Neural cell (in vitro differentiated cells): ENCODE data around the gene SWSAP1. TPM values are rescaled to one million over a fixed set of nuclear protein-coding genes. Genes with fewer than 3 reads are reported as not detected.
"Not testable (repeated sequence)": the region's sequence is repeated elsewhere in the genome, so short reads cannot be mapped to it uniquely, and the experiment has no call there.

Experiments
- H2AFZ ChIP-seq: fragments of 200-600, 300-800 bp; sonication (generic), shearing (Covaris generic); 2 replicates; pipeline ENCODE4 v1.6.0; 2014; ENCODE audit warnings: low read depth, mild to moderate bottlenecking, antibody characterized with exemption, low read length, moderate library complexity
- H3F3A ChIP-seq: fragments of 200-600 bp; shearing (Covaris generic); 2 replicates; pipeline ENCODE4 v1.6.1; 2016; ENCODE audit warnings: mild to moderate bottlenecking, moderate library complexity, mixed read lengths, antibody characterized with exemption, low read length; ENCODE audit not compliant: insufficient read depth, poor library complexity, severe bottlenecking
- H3K27ac ChIP-seq: fragments of 200-600, 300-800 bp; sonication (generic), shearing (Covaris generic); 2 replicates; pipeline ENCODE4 v1.5.1; 2014; ENCODE audit warnings: mild to moderate bottlenecking, low read length, moderate library complexity
- H3K27me3 ChIP-seq: fragments of 300-800, 200-600 bp; sonication (generic), shearing (Covaris generic); 2 replicates; pipeline ENCODE4 v1.6.0; 2014; ENCODE audit warnings: mild to moderate bottlenecking, low read depth, low read length, moderate library complexity; ENCODE audit not compliant: insufficient read depth
- H3K36me3 ChIP-seq: fragments of 300-800, 200-600 bp; sonication (generic), shearing (Covaris generic); 2 replicates; pipeline ENCODE4 v1.5.1; 2014; ENCODE audit warnings: mild to moderate bottlenecking, antibody characterized with exemption, low read length, moderate library complexity; ENCODE audit not compliant: insufficient read depth
- H3K4me2 ChIP-seq: fragments of 300-800, 200-600 bp; sonication (generic), shearing (Covaris generic); 2 replicates; pipeline ENCODE4 v1.6.0; 2014; ENCODE audit warnings: mild to moderate bottlenecking, low read length
- H3K4me3 ChIP-seq: fragments of 300-800, 200-600 bp; sonication (generic), shearing (Covaris generic); 2 replicates; pipeline ENCODE4 v1.5.1; 2014; ENCODE audit warnings: mild to moderate bottlenecking, low read length, moderate library complexity
- H3K79me2 ChIP-seq: fragments of 200-600 bp; shearing (Covaris generic); replicated peaks from 2 replicates; pipeline ENCODE4 v1.6.0; 2014; ENCODE audit warnings: mild to moderate bottlenecking, low read length, moderate library complexity; ENCODE audit not compliant: insufficient read depth
- H3K9ac ChIP-seq: fragments of 300-800, 200-600 bp; sonication (generic), shearing (Covaris generic); 2 replicates; pipeline ENCODE4 v1.6.1; 2016; ENCODE audit warnings: mild to moderate bottlenecking, low read length, mixed read lengths
- H3K9me2 ChIP-seq: fragments of 200-600 bp; shearing (Covaris generic); 2 replicates; pipeline ENCODE4 v1.6.1; 2016; ENCODE audit warnings: mild to moderate bottlenecking, low read length, mixed read lengths; ENCODE audit not compliant: insufficient read depth
- H3K9me3 ChIP-seq: fragments of 200-600, 300-800 bp; sonication (generic), shearing (Covaris generic); 2 replicates; pipeline ENCODE4 v1.6.1; 2016; ENCODE audit warnings: mild to moderate bottlenecking, mixed run types, low read length, moderate library complexity, mixed read lengths
- H4K20me1 ChIP-seq: fragments of 200-600 bp; shearing (Covaris generic); 2 replicates; pipeline ENCODE4 v1.6.1; 2016; ENCODE audit warnings: mild to moderate bottlenecking, mixed run types; ENCODE audit not compliant: insufficient read depth
- CTCF ChIP-seq: fragments of 450-650 bp; IDR thresholded peaks from 2 replicates; pipeline ENCODE4 v1.5.1; 2014; ENCODE audit warnings: antibody characterized with exemption, mild to moderate bottlenecking, moderate library complexity; ENCODE audit not compliant: poor library complexity, severe bottlenecking
- EP300 ChIP-seq: fragments of 450-650 bp; conservative IDR thresholded peaks from 2 replicates; pipeline ENCODE4 v1.6.1; 2014; ENCODE audit warnings: antibody characterized with exemption, mild to moderate bottlenecking, moderate library complexity; ENCODE audit not compliant: poor library complexity, severe bottlenecking
- EZH2 ChIP-seq: fragments of 200-600, 300-800 bp; shearing (Covaris generic), sonication (generic); IDR thresholded peaks from 2 replicates; pipeline ENCODE4 v1.6.1; 2014; ENCODE audit warnings: antibody characterized with exemption, low read length, borderline replicate concordance, mild to moderate bottlenecking; ENCODE audit not compliant: insufficient read depth, poor library complexity, severe bottlenecking
- MXI1 ChIP-seq: fragments of 450-650 bp; conservative IDR thresholded peaks from 2 replicates; pipeline ENCODE4 v1.6.1; 2014; ENCODE audit warnings: antibody characterized with exemption, mild to moderate bottlenecking; ENCODE audit not compliant: poor library complexity, severe bottlenecking
- POLR2AphosphoS5 ChIP-seq: IDR thresholded peaks from 2 replicates; pipeline ENCODE4 v1.6.1; 2012
- RAD21 ChIP-seq: fragments of 450-650 bp; conservative IDR thresholded peaks from 2 replicates; pipeline ENCODE4 v1.6.1; 2014; ENCODE audit warnings: antibody characterized with exemption, mild to moderate bottlenecking, moderate library complexity
- SMC3 ChIP-seq: fragments of 450-650 bp; conservative IDR thresholded peaks from 2 replicates; pipeline ENCODE4 v1.6.1; 2014; ENCODE audit warnings: antibody characterized with exemption, mild to moderate bottlenecking, moderate library complexity; ENCODE audit not compliant: poor library complexity
- TAF1 ChIP-seq: IDR thresholded peaks from 2 replicates; pipeline ENCODE4 v1.6.1; 2012; ENCODE audit warnings: low read depth
- polyA plus RNA-seq: library from polyadenylated mRNA; depleted of rRNA; stranded (reverse); fragments of >200 nt; gene quantifications from 2 replicates; pipeline ENCODE4 v1.2.3, GENCODE V29; 2014
- TF ChIP-seq, protein P1 (sequence below): IDR thresholded peaks from 2 replicates; pipeline ENCODE4 v1.6.1; 2012; ENCODE audit warnings: borderline replicate concordance

SWSAP1 gene
- polyA plus RNA-seq, 1 donor from 2014 or later: 2.4 TPM

- H3K9ac ChIP-seq: no peak overlapping the region
- H3K27me3 ChIP-seq: no peaks in the 10 kb centered on the region
- no peak overlapping the region for H2AFZ ChIP-seq
- H3K9me2 ChIP-seq: no peaks in the 10 kb centered on the region
- no peaks in the 10 kb centered on the region for H3F3A ChIP-seq
- H3K9me3 ChIP-seq: no peaks in the 10 kb centered on the region
- H3K4me3 ChIP-seq: no peak overlapping the region
- H3K27ac ChIP-seq: no peak overlapping the region
- H4K20me1 ChIP-seq: no peaks in the 10 kb centered on the region
- no peak overlapping the region for H3K4me2 ChIP-seq
- no peaks in the 10 kb centered on the region for H3K79me2 ChIP-seq
- TF ChIP-seq EP300: no peak
- no peak for TF ChIP-seq RAD21
- TF ChIP-seq, protein P1, sequence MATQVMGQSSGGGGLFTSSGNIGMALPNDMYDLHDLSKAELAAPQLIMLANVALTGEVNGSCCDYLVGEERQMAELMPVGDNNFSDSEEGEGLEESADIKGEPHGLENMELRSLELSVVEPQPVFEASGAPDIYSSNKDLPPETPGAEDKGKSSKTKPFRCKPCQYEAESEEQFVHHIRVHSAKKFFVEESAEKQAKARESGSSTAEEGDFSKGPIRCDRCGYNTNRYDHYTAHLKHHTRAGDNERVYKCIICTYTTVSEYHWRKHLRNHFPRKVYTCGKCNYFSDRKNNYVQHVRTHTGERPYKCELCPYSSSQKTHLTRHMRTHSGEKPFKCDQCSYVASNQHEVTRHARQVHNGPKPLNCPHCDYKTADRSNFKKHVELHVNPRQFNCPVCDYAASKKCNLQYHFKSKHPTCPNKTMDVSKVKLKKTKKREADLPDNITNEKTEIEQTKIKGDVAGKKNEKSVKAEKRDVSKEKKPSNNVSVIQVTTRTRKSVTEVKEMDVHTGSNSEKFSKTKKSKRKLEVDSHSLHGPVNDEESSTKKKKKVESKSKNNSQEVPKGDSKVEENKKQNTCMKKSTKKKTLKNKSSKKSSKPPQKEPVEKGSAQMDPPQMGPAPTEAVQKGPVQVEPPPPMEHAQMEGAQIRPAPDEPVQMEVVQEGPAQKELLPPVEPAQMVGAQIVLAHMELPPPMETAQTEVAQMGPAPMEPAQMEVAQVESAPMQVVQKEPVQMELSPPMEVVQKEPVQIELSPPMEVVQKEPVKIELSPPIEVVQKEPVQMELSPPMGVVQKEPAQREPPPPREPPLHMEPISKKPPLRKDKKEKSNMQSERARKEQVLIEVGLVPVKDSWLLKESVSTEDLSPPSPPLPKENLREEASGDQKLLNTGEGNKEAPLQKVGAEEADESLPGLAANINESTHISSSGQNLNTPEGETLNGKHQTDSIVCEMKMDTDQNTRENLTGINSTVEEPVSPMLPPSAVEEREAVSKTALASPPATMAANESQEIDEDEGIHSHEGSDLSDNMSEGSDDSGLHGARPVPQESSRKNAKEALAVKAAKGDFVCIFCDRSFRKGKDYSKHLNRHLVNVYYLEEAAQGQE: no peak
- no peak for TF ChIP-seq MXI1
- no peak for TF ChIP-seq SMC3
- TF ChIP-seq POLR2AphosphoS5: no peak
- TF ChIP-seq CTCF: no peak
- no peak for TF ChIP-seq EZH2
- no peak for TF ChIP-seq TAF1
- H3K36me3 ChIP-seq: no peaks in the 10 kb centered on the region
Measured at GRCh38 chr19:11405846-11406643, 31.6 kb downstream of the SWSAP1 start.

DNA sequence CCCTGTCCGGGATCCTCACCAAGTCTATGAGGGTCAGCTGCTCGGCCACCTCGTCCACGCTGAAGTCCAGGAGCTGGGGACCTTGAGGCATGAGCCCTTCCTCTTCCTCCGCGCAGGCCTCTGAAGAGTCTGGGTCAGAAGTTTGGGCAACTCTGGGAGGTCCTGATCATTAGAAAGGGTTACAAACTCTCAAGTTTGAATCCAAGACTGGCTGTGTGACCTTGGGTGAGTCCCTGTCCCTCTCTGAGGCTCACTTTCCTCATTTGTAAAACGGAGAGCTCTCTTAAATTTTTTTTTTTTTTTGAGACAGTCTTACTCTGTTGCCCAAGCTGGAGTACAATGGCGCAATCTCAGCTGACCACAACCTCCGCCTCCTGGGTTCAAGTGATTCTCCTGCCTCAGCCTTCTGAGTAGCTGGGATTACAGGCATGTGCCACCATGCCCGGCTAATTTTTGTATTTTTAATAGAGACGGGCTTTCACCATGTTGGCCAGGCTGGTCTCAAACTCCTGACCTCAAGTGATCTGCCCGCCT, 32.3 kb downstream of the SWSAP1 start:
- H4K20me1 ChIP-seq, H3K9me3 ChIP-seq, H3K9ac ChIP-seq, H3K27ac ChIP-seq, H3K4me2 ChIP-seq, H3K4me3 ChIP-seq, H2AFZ ChIP-seq, H3K36me3 ChIP-seq, H3F3A ChIP-seq, H3K9me2 ChIP-seq, H3K27me3 ChIP-seq, H3K79me2 ChIP-seq: not testable (repeated sequence)
